GM12878 (cell line): ENCODE results near the gene RMDN3. TPM values are rescaled to one million over a fixed set of nuclear protein-coding genes. Genes with fewer than 3 reads are reported as not detected.

Source experiments
- ATAC-seq: fragments of 200-7000 bp; cut with Tn5 transposase; 3 replicates; pipeline ENCODE4 v1.9.1; 2020; ENCODE audit warnings: mild to moderate bottlenecking, moderate library complexity
- BruUV-seq: library from RNA; stranded (reverse); fragments of 400-500 nt; replicated peaks from 2 replicates; lab custom pipeline; 2021; lab: Mats Ljungman, UMichigan
- CTCF ChIA-PET: fragments of 300-600 bp; sonication (Branson Sonifier 250); formaldehyde crosslinking; extraction: SDS; loops from one replicate; lab custom pipeline; 2021; ENCODE audit warnings: inconsistent platforms; lab: Yijun Ruan, JAX
- POLR2A ChIA-PET: fragments of 350-600 bp; formaldehyde crosslinking; extraction: SDS; loops from one replicate; lab custom pipeline; 2021; ENCODE audit warnings: inconsistent platforms; lab: Charles Lee
- RAD21 ChIA-PET: fragments of 300-600 bp; sonication (Branson Sonifier 250); formaldehyde crosslinking; loops from one replicate; lab custom pipeline; 2023; ENCODE audit warnings: antibody characterized with exemption; ENCODE audit not compliant: unreplicated experiment; lab: Charles Lee
- SMC1A ChIA-PET: fragments of 300-600 bp; sonication (Branson Sonifier 250); formaldehyde crosslinking; loops from one replicate; lab custom pipeline; 2023; ENCODE audit not compliant: unreplicated experiment, uncharacterized antibody; lab: Charles Lee
- DNase-seq: peaks from one replicate; pipeline ENCODE4 v3.0.0-alpha.2; 2011; ENCODE audit warnings: low read depth, low spot score
- FAIRE-seq: peaks from 3 replicates; lab custom pipeline; 2011; peaks lifted over from hg19 to GRCh38; lab: Jason Lieb, UNC
- H2AFZ ChIP-seq: 2 replicates; pipeline ENCODE4 v1.6.0; 2011; ENCODE audit warnings: low read depth, low read length, control low read depth; ENCODE audit not compliant: control insufficient read depth
- H3K27ac ChIP-seq: 2 replicates; pipeline ENCODE4 v1.5.1; 2011; ENCODE audit warnings: control low read depth; ENCODE audit not compliant: control insufficient read depth, insufficient read depth
- H3K27me3 ChIP-seq, 2 experiments: replicated peaks in 1 of 2; 2 replicates each; pipeline versions ENCODE4 v1.6.0 to v1.6.1; 2011; ENCODE audit warnings: low read length in 1 of 2; ENCODE audit not compliant: control insufficient read depth in 2 of 2, insufficient read depth in 2 of 2
- H3K36me3 ChIP-seq, 2 experiments: 2 replicates each; pipeline ENCODE4 v1.5.1; 2011; ENCODE audit warnings: low read length in 1 of 2; ENCODE audit not compliant: control insufficient read depth in 2 of 2, insufficient read depth in 2 of 2
- H3K4me1 ChIP-seq: 2 replicates; pipeline ENCODE4 v1.6.1; 2011; ENCODE audit warnings: mild to moderate bottlenecking, low read length, moderate library complexity, mixed read lengths; ENCODE audit not compliant: control insufficient read depth, insufficient read depth
- H3K4me2 ChIP-seq: 2 replicates; pipeline ENCODE4 v1.6.0; 2011; ENCODE audit warnings: control low read depth; ENCODE audit not compliant: control insufficient read depth, insufficient read depth
- H3K4me3 ChIP-seq: fragments of 200-600 bp; sonication (generic); 2 replicates; pipeline ENCODE4 v1.5.1; 2016
- H3K79me2 ChIP-seq: 2 replicates; pipeline ENCODE4 v1.6.0; 2011; ENCODE audit warnings: low read length; ENCODE audit not compliant: control insufficient read depth, insufficient read depth
- H3K9ac ChIP-seq: 2 replicates; pipeline ENCODE4 v1.8.0; 2011; ENCODE audit warnings: low read length, control low read depth, mixed read lengths; ENCODE audit not compliant: control insufficient read depth, insufficient read depth
- H3K9me3 ChIP-seq: replicated peaks from 3 replicates; pipeline ENCODE4 v1.5.1; 2011; ENCODE audit warnings: mild to moderate bottlenecking, low read length; ENCODE audit not compliant: control insufficient read depth, insufficient read depth
- H4K20me1 ChIP-seq: 2 replicates; pipeline ENCODE4 v1.6.0; 2011; ENCODE audit not compliant: control insufficient read depth, insufficient read depth
- BACH1 ChIP-seq: fragments of 450-650 bp; IDR thresholded peaks from 2 replicates; pipeline ENCODE4 v1.6.1; 2017; ENCODE audit warnings: mild to moderate bottlenecking, borderline replicate concordance
- CBX3 ChIP-seq: fragments of 200-600 bp; sonication (generic); IDR thresholded peaks from 2 replicates; pipeline ENCODE4 v1.6.1; 2016; ENCODE audit warnings: low read depth, borderline replicate concordance
- CEBPB ChIP-seq, 2 experiments: fragments of 150-350 bp in 1 of 2; IDR thresholded peaks; 2 replicates each; pipeline ENCODE4 v1.6.1; 2012 to 2014; ENCODE audit warnings: low read depth in 2 of 2, low read length in 2 of 2, borderline replicate concordance in 1 of 2, inconsistent platforms in 1 of 2
- CREM ChIP-seq: IDR thresholded peaks from 2 replicates; pipeline ENCODE4 v1.6.1; 2014; ENCODE audit warnings: antibody characterized with exemption, low read depth
- E2F4 ChIP-seq: IDR thresholded peaks from 2 replicates; pipeline ENCODE4 v1.6.1; 2012; ENCODE audit warnings: low read depth, low read length, improper control_type of control experiment
- EZH2 ChIP-seq: IDR thresholded peaks from 2 replicates; pipeline ENCODE4 v1.6.1; 2012; ENCODE audit warnings: low read depth, mild to moderate bottlenecking, control low read depth, inconsistent platforms, low read length, borderline replicate concordance; ENCODE audit not compliant: control insufficient read depth
- FOS ChIP-seq: IDR thresholded peaks from 3 replicates; pipeline ENCODE4 v1.6.1; 2011; ENCODE audit warnings: borderline replicate concordance; ENCODE audit not compliant: insufficient read length; ENCODE audit errors: extremely low read depth
- HCFC1 ChIP-seq: fragments of 150-350 bp; IDR thresholded peaks from 2 replicates; pipeline ENCODE4 v1.6.1; 2014; ENCODE audit warnings: low read length
- HSF1 ChIP-seq: fragments of 150-350 bp; IDR thresholded peaks from 2 replicates; pipeline ENCODE4 v1.6.1; 2014; ENCODE audit warnings: mild to moderate bottlenecking, low read depth, low read length
- MEF2B ChIP-seq: fragments of 450-650 bp; IDR thresholded peaks from 2 replicates; pipeline ENCODE4 v1.6.1; 2018; ENCODE audit warnings: mild to moderate bottlenecking, moderate library complexity; ENCODE audit not compliant: partially characterized antibody, poor library complexity, severe bottlenecking
- POLR2A ChIP-seq: IDR thresholded peaks from 2 replicates; pipeline ENCODE4 v1.6.1; 2011; ENCODE audit warnings: low read depth, mild to moderate bottlenecking, low read length
- POLR2AphosphoS5 ChIP-seq: IDR thresholded peaks from 2 replicates; pipeline ENCODE4 v1.6.1; 2011; ENCODE audit warnings: mild to moderate bottlenecking, low read length, inconsistent platforms
- RELB ChIP-seq: fragments of 450-650 bp; IDR thresholded peaks from 2 replicates; pipeline ENCODE4 v1.6.1; 2017; ENCODE audit warnings: low read depth, mild to moderate bottlenecking, moderate library complexity
- SKIL ChIP-seq: fragments of 450-650 bp; IDR thresholded peaks from 2 replicates; pipeline ENCODE4 v1.6.1; 2017; ENCODE audit warnings: mild to moderate bottlenecking, low read depth, inconsistent platforms; ENCODE audit not compliant: poor library complexity, severe bottlenecking
- USF2 ChIP-seq: IDR thresholded peaks from 2 replicates; pipeline ENCODE4 v1.6.1; 2011; ENCODE audit warnings: low read depth, low read length, improper control_type of control experiment, borderline replicate concordance
- WGBS: methylation state at CpG from one replicate; pipeline ENCODE4 v1.1.6; 2016; ENCODE audit warnings: low lambda C conversion rate; ENCODE audit not compliant: insufficient replicate concordance, insufficient coverage; ENCODE audit errors: missing lambda C conversion rate; 5-methylcytosine and 5-hydroxymethylcytosine counted together
- in situ Hi-C: fragments of 300-500 bp; cut with MboI; formaldehyde crosslinking; loops from 9 replicates; pipeline ENCODE4 v1.14.3; 2018; ENCODE audit warnings: mixed read lengths
- intact Hi-C: fragments of 100-400 bp; cut with micrococcal nuclease; formaldehyde crosslinking; loops from one replicate; pipeline ENCODE4 v1.14.2; 2022; ENCODE audit not compliant: unreplicated experiment
- polyA plus RNA-seq, 11 experiments: library from polyadenylated mRNA; depleted of rRNA in 4 of 11; unstranded in 6 of 11; stranded (reverse) in 5 of 11; fragments of >200 nt; fragmentation: Nextera tagmentation in 4 of 11; fragmentation: Illumina TruSeq in 1 of 11; extraction: Ambion mirVana in 4 of 11; extraction: Trizol in 1 of 11; gene quantifications; 1 replicate in 1 of 11; 2 replicates in 10 of 11; pipeline versions ENCODE4 v1.2.1 to v1.2.3, GENCODE V29; 2011 to 2016; ENCODE audit warnings: inconsistent platforms in 2 of 11, missing spikeins in 2 of 11, low read depth in 1 of 11
- total RNA-seq, 4 experiments: library from RNA; depleted of rRNA in 3 of 4; stranded (reverse); fragments of >200 nt in 3 of 4; fragmentation: Illumina TruSeq in 1 of 4; extraction: Trizol in 1 of 4; gene quantifications; 2 replicates each; pipeline versions ENCODE4 v1.2.1 to v1.2.3, GENCODE V29; 2013 to 2021

Gene RMDN3
- total and polyA plus RNA-seq, 10 of the 15 experiments (the other 5 are each of a cell fraction or from before 2014, with no cell fraction given): 5.7 to 44.4 (median 20.3) TPM

- Histone ChIP-seq H4K20me1 (no peaks in the 10 kb centered on the region), H3K4me2 (no peak overlapping the region), H3K4me3 (no peak overlapping the region), H3K9ac (no peak overlapping the region), H3K79me2 (no peaks in the 10 kb centered on the region), H3K9me3 (no peaks in the 10 kb centered on the region), H2AFZ (no peak overlapping the region), H3K27me3 (no peaks in the 10 kb centered on the region), H3K36me3 (no peaks in the 10 kb centered on the region; a peak in 2 of 4 replicates), H3K27ac (no peak overlapping the region), H3K4me1 (peaks cover 38% of the 10 kb centered on the region)
- ChIA-PET SMC1A (interaction anchor here (0.8 to 1.5 kb wide), 2 partner anchors 15 to 91 kb away, joined by 3 to 6 read pairs; no protein-coding TSS in a partner anchor), RAD21 (interaction anchor here (0.7 to 3.3 kb wide), 3 partner anchors 14 to 127 kb away, joined by 3 to 11 read pairs (median 4); partner anchors contain the start of gene VPS18), POLR2A (interaction anchor here (0.6 kb wide), 1 partner anchor 45 kb away, joined by 4 read pairs; no protein-coding TSS in a partner anchor), CTCF (interaction anchor here (1.0 to 3.1 kb wide), 3 partner anchors 15 to 248 kb away, joined by 3 to 17 read pairs (median 4); no protein-coding TSS in a partner anchor)
- FAIRE-seq: no peak
- no TSS peak for BruUV-seq
- no peak for ATAC-seq
- no peak for TF ChIP-seq POLR2AphosphoS5
- TF ChIP-seq POLR2A: no peak
- TF ChIP-seq MEF2B: no peak
- no peak for TF ChIP-seq HCFC1
- TF ChIP-seq SKIL: no peak
- TF ChIP-seq BACH1: no peak
- no peak for TF ChIP-seq E2F4
- no peak for TF ChIP-seq CBX3
- TF ChIP-seq CEBPB (IDR thresholded peaks at IDR 0.05; ENCODE audit: borderline replicate concordance in 1 of 2, low read depth in 2 of 2, low read length in 2 of 2): no peak
- TF ChIP-seq RELB: no peak
- TF ChIP-seq EZH2: no peak
- no peak for TF ChIP-seq USF2
- no peak for TF ChIP-seq FOS
- TF ChIP-seq HSF1: no peak
- TF ChIP-seq CREM: no peak
- DNase-seq: no peak
- in situ Hi-C loops (no loop called here), intact Hi-C loops (no loop called here)
- WGBS: 92% methylated on average over 27 of the region's 29 CpGs
Measured at GRCh38 chr15:40767838-40768500, 12.9 kb upstream of the RMDN3 start.
